SK-N-MC (cell line): ENCODE results near the gene MYOZ2.

Experiments used
- EZH2 ChIP-seq: fragments of 200-600 bp; sonication (generic); IDR thresholded peaks from one replicate; pipeline ENCODE4 v1.6.1; 2017; ENCODE audit warnings: antibody characterized with exemption
- FOXP2 ChIP-seq: optimal IDR thresholded peaks from 2 replicates; pipeline ENCODE3; 2011; ENCODE audit warnings: mild to moderate bottlenecking, moderate library complexity; ENCODE audit not compliant: insufficient read depth; ENCODE audit errors: extremely low read length, control extremely low read depth
- POLR2AphosphoS5 ChIP-seq: IDR thresholded peaks from 2 replicates; pipeline ENCODE4 v1.6.1; 2012; ENCODE audit warnings: mild to moderate bottlenecking, low read depth, low read length, borderline replicate concordance

- no peak for TF ChIP-seq POLR2AphosphoS5
- TF ChIP-seq EZH2 = no peak
- TF ChIP-seq FOXP2 = no peak
Observed at GRCh38 chr4:119205690-119206089, 70.1 kb downstream of the MYOZ2 start.
